OCI-LY7 (cell line): ENCODE measurements around the gene RTL10.

Source experiments
- EZH2phosphoT487 ChIP-seq: fragments of 200-600 bp; sonication (generic); IDR thresholded peaks from 2 replicates; pipeline ENCODE4 v1.6.1; 2018; ENCODE audit warnings: low read depth, borderline replicate concordance, mild to moderate bottlenecking, mixed run types, antibody characterized with exemption, low read length, moderate library complexity, mixed read lengths
- TF ChIP-seq, protein P1 (sequence below): fragments of 200-600 bp; sonication (generic); conservative IDR thresholded peaks from 2 replicates; pipeline ENCODE4 v1.5.1; 2014; ENCODE audit warnings: mild to moderate bottlenecking, antibody characterized with exemption, low read length, moderate library complexity, mixed read lengths

DNA sequence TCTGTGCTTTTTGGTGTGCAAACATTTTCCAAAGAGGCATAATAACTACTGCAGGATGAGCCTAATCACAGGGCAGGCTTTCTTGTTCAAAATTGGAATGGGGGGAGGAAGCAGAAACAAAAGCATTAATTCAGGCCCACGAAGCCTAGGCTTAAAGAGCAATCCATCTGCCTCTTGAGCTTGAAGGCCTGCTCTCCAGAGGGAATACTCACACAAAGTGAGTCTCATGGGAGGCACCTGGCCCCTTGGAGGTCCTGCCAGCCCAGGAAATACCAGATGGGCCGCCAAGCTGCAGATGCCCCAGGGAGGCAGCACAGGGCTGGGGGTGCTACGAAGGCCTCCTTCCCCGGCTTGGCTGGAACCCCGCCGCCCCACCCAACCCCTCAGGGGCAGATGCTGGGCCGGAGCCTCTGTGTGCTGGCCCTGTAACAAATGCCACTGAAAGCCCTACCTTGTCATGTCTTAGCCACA is 47.6 kb upstream of the RTL10 start:
- TF ChIP-seq, protein P1, sequence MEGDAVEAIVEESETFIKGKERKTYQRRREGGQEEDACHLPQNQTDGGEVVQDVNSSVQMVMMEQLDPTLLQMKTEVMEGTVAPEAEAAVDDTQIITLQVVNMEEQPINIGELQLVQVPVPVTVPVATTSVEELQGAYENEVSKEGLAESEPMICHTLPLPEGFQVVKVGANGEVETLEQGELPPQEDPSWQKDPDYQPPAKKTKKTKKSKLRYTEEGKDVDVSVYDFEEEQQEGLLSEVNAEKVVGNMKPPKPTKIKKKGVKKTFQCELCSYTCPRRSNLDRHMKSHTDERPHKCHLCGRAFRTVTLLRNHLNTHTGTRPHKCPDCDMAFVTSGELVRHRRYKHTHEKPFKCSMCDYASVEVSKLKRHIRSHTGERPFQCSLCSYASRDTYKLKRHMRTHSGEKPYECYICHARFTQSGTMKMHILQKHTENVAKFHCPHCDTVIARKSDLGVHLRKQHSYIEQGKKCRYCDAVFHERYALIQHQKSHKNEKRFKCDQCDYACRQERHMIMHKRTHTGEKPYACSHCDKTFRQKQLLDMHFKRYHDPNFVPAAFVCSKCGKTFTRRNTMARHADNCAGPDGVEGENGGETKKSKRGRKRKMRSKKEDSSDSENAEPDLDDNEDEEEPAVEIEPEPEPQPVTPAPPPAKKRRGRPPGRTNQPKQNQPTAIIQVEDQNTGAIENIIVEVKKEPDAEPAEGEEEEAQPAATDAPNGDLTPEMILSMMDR, result no peak
- TF ChIP-seq EZH2phosphoT487, result no peak
